Peyer's patch (tissue), 4 donors: ENCODE measurements around the gene PFKFB3.

Experiments
- CTCF ChIP-seq, 6 experiments: fragments of 450-650 bp in 4 of 6; fragments of 200-600 bp in 2 of 6; sonication (generic) in 1 of 6; IDR thresholded peaks; one replicate each; pipeline ENCODE4 v1.5.1; 2017 to 2019; ENCODE audit warnings: antibody characterized with exemption in 6 of 6, mild to moderate bottlenecking in 3 of 6, moderate library complexity in 1 of 6
- POLR2A ChIP-seq, 2 donors: fragments of 450-650 bp; IDR thresholded peaks; one replicate each; pipeline ENCODE4 v1.5.1; 2017; ENCODE audit warnings: antibody characterized with exemption in 2 of 2, mild to moderate bottlenecking in 2 of 2, moderate library complexity in 2 of 2

- TF ChIP-seq CTCF (IDR thresholded peaks at IDR 0.05) = no peak
- TF ChIP-seq POLR2A (IDR thresholded peaks at IDR 0.05) = no peak
Observed at GRCh38 chr10:6180480-6181110, 22.1 kb upstream of the PFKFB3 start.
